LHCN-M2 (cell line): ENCODE data around the gene MAGI2. TPM values are rescaled to one million over a fixed set of nuclear protein-coding genes. Genes with fewer than 3 reads are reported as not detected.
A peak's percentile ranks its signal among the peaks of the same experiment; 100 is the strongest.
"Not testable (repeated sequence)": the region's sequence is repeated elsewhere in the genome, so short reads cannot be mapped to it uniquely, and the experiment has no call there.

ENCODE experiments used
- DNase-seq: peaks from one replicate; pipeline ENCODE4 v3.0.0-alpha.2; 2012; ENCODE audit warnings: low read depth
- total RNA-seq: library from RNA; depleted of rRNA; stranded (reverse); fragments of >200 nt; gene quantifications from 2 replicates; pipeline ENCODE4 v1.2.3, GENCODE V29; 2014

Gene MAGI2
- total RNA-seq, 1 experiment from 2014 or later: 3.6 TPM

GRCh38 chr7:78007231-78007630, 1446.2 kb downstream of the MAGI2 start:
- no peak for DNase-seq

GRCh38 chr7:78006063-78006755, 1447.3 kb downstream of the MAGI2 start:
- DNase-seq: no peak

DNA sequence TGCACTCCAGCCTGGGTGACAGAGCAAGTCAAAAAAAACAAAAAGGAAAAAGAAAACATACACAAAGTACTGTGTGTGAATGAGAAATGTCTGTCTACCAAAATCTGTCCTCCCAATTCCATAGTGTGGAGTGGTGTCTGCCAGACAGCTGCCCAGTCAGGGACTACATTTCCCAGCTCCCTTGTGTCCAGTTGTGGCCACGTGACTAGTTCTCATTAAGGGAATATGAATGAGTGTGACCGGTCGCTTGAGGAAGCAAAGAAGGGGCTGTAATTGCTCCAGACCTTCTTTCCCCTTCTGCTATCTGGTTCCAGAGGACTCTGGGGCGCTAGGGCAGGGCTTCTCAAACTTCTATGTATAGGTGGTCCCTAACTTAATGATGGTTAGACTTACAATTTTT, 1450.8 kb downstream of the MAGI2 start:
- no peak for DNase-seq

DNA sequence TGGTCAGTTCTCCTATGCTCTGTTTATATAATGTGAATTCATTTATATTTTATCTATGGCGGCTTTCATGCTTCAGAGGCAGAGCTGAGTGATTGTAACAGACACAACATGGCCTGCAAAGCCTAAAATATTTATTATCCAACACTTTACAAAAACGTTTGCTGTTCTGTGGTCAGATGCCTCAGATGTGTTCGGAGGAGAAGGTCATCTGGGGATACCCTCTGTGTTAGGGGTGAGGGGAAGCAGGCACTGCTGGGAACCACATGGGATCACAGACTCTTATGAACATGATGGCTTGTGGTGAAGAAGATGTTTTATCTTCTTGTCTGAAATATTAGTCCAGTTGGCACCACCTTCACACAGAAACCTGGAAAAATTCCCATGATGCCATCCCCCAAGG, 1451.4 kb downstream of the MAGI2 start:
- peak; percentile 34 for DNase-seq

DNA sequence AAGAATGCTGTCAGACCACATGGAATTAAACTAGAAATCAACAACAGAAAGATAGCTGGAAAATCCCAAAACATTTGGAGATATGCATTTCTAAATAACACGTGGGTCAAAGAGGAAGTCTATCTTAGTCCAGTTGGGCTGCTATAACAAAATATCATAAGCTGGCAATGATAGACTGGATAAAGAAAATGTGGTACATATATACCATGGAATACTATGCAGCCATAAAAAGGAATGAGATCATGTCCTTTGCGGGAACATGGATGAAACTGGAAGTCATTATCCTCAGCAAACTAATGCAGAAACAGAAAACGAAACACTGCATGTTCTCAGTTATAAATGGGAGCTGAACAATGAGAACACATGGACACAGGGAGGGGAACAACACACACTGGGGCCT, 1454.3 kb downstream of the MAGI2 start:
- DNase-seq: not testable (repeated sequence)

DNA sequence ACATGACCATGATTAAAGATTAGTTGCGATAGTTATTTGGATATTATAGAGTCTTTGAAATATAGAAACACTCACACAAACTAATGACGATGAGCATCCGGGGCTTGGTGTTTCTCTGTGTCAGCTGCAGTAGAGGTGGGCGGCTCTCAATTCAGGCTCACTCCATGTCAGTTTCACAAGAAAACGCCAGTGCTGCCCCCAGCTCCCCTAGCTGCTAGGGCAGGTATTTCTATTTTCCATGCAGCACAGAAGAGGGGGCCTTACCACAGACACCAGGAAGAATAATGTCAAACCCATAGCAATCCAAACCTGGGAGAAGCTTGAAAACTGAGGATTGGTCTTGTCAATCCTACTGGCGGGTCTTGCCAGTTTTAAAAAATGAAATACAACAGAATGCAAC, 1457.8 kb downstream of the MAGI2 start:
- peak; percentile 49 for DNase-seq

- DNase-seq: no peak
Measured at GRCh38 chr7:77993838-77994237, 1459.6 kb downstream of the MAGI2 start.

- DNase-seq: no peak
Measured at GRCh38 chr7:77991656-77992055, 1461.8 kb downstream of the MAGI2 start.

DNA sequence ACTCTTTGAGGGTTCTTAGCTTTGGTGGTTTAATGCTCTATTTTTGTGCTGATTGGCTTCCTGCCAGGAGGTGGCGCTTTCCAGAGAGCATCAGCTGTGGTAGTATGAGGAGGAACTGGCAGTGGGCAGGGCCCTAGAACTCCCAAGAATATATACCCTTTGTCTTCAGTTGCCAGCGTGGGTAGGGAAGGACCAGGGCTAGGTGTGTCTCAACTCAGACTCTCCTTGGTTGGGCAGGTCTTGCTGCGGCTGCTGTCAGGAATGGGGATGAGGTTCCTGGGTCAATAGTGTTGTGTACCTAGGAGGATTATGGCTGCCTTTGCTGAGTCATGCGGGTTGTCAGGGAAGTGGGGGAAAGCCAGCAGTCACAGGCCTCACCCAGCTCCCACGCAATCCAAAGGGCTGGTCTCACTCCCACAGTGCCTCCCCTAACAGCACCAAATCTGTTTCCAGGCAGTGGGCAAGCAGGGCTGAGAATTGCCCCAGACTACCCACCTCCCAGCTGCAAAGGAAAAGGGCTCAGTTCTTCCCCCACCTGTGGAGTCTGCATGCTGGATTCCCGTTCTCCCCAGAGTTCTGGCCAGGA, 1463.4 kb downstream of the MAGI2 start:
- peak; percentile 55 for DNase-seq

GRCh38 chr7:77985974-77986339, 1467.5 kb downstream of the MAGI2 start:
- peak; percentile 55 for DNase-seq

DNA sequence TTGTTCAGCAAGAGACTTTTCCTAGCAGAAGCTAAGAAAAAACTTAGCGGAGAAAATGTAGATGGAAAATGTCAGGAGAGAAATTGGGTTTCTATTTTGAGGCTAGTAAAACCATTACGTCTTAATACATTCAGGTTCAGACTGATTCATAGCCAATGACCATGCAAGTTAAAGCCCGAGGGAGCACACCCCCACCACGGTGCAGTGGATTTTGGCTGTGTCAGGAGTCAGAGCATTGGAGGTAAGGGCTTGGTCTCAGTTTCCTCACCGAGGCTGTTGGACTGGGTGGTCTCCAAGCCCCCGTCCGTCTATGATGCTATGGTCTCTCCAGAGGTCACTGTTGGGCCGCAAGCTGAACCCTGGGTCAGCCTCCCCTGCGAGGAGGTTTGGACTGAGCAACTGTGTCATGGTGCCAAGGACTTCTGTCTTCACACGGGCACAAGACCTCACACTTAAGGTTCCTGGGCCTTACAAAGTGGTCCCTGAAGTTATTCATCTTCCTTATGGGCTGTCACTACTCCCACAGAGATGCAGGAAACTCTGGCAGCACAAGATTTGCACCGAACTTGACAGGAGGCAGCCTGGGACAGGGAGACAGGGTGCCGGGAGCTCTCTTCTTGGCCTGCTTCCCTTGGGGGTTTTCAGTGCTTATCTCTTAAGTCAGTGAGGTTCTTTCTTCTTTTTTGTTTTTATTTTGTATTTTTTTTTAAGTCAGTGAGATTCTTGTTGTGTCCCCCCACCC, 1468.1 kb downstream of the MAGI2 start:
- no peak for DNase-seq

GRCh38 chr7:77983973-77984372, 1469.5 kb downstream of the MAGI2 start:
- no peak for DNase-seq

DNA sequence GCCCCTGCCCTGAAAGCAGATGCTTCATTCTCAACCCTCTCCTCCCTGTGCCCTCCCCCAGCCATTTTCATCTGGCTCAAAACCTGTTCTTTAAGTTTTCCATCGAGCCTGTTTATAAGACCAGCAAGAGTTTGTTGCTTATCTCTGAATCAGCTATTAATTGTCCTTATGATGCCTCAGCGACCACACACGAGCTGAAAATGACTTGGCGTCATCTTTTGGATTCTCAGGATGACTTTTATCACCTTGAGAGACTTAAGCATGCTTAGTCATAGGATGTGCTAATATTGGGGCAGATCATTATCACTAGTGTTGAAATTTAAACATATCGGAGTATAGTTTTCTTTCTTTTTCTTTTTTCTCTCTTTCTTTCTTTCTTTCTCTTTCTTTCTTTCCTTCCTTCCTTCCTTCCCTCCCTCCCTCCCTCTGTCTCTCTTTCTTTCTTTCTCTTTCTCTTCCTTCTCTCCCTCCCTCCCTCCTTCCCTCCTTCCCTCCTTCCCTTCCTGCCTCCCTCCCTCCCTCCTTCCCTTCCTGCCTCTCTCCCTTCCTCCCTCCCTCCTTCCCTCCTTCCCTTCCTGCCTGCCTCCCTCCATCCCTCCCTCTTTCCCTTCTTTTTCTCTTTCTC, 1470.4 kb downstream of the MAGI2 start:
- no peak for DNase-seq

DNA sequence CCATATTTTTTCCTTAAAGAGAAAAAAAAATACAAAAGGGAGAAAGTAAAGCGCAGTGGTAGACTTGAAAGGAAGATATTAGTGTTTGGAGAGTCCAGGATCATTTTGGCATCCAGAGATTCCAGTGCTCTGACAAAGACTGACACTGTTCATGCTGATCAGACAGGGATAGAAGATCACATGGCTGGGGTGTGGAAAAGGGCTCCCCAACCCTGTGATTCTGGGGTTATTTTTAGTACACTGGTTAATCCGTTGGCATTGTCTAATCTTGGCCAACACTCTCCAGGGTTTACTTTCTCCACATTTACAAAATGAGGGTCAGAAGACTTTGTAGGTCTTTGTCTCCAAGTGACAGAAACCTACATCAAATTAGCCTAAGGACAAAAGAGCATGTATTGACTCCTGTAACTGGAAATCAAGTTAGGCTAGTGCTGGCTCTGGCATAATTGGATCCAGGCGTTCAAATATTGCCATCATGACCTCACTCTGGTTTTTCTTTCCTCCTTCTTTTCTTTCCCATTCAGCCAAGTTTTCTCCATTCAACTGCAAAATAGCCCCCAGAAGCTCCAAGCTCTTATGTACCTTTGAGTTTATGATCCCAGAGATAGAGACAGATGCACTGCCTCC, 1473.3 kb downstream of the MAGI2 start:
- peak; percentile 23 for DNase-seq

DNA sequence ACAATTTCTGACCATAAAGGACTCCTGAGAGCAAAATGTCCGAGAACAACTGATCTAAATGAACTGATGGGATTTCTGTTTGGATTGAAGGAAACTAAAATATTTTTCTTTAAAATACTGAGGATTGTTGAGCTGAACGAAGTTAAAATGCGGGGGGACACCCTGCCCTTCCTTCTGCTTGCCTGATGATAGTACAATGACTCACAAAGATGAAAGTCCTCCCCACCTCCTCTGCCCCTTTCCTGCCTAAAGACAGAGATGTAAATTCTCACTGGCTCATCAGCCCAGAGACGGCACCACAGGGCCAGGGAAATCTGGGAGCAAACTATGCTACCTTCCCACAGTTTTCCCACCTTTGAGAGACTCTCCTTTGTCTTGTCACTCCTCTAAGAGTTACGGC, 1474.2 kb downstream of the MAGI2 start:
- peak; percentile 29 for DNase-seq

- DNase-seq: no peak
Measured at GRCh38 chr7:77975672-77976480, 1477.6 kb downstream of the MAGI2 start.

- no peak for DNase-seq
Measured at GRCh38 chr7:77971726-77972125, 1481.7 kb downstream of the MAGI2 start.

GRCh38 chr7:77967429-77967828, 1486.0 kb downstream of the MAGI2 start:
- DNase-seq: no peak
